ENCODE results near the gene DAO. TPM values are rescaled to one million over a fixed set of nuclear protein-coding genes. Genes with fewer than 3 reads are reported as not detected.

The DAO gene
- total RNA-seq, 3 donors from 2014 or later: not detected

- no peaks in the 10 kb centered on the region for H3K27me3 ChIP-seq
- no peak overlapping the region for H3K4me3 ChIP-seq
- no peak for DNase-seq (ENCODE audit: low spot score in 2 of 2)
- intact Hi-C loops (cut with DNase I; ENCODE audit: low total_unique reads): no loop called here
- TF ChIP-seq POLR2AphosphoS5 (IDR thresholded peaks at IDR 0.05): no peak
- no peak for TF ChIP-seq POLR2A (IDR thresholded peaks at IDR 0.05)
- TF ChIP-seq CTCF (IDR thresholded peaks at IDR 0.05): no peak
- H3K36me3 ChIP-seq: no peaks in the 10 kb centered on the region
- H3K9me3 ChIP-seq: peaks cover 0 to 27% of the 10 kb centered on the region in 2 donors
- H3K27ac ChIP-seq: no peak overlapping the region
- no peaks in the 10 kb centered on the region for H3K4me1 ChIP-seq
Measured at GRCh38 chr12:108918960-108919642, 39.2 kb downstream of the DAO start.

- Histone ChIP-seq H3K27ac (no peak overlapping the region), H3K36me3 (no peaks in the 10 kb centered on the region), H3K9me3 (peaks cover 0 to 32% of the 10 kb centered on the region in 2 donors), H3K4me3 (no peak overlapping the region), H3K27me3 (no peaks in the 10 kb centered on the region), H3K4me1 (no peaks in the 10 kb centered on the region)
- DNase-seq (ENCODE audit: low spot score in 2 of 2): no peak
- intact Hi-C loops (cut with DNase I; ENCODE audit: low total_unique reads): no loop called here
- no peak for TF ChIP-seq CTCF (IDR thresholded peaks at IDR 0.05)
- no peak for TF ChIP-seq POLR2A (IDR thresholded peaks at IDR 0.05)
- no peak for TF ChIP-seq POLR2AphosphoS5 (IDR thresholded peaks at IDR 0.05)
Measured at GRCh38 chr12:108921946-108922345, 42.1 kb downstream of the DAO start.

- Histone ChIP-seq H3K4me3 (no peak overlapping the region), H3K27ac (no peak overlapping the region), H3K9me3 (peaks cover 0 to 35% of the 10 kb centered on the region in 2 donors), H3K36me3 (no peaks in the 10 kb centered on the region), H3K4me1 (no peaks in the 10 kb centered on the region), H3K27me3 (no peaks in the 10 kb centered on the region)
- no peak for DNase-seq (ENCODE audit: low spot score in 2 of 2)
- TF ChIP-seq POLR2AphosphoS5 (IDR thresholded peaks at IDR 0.05) (no peak), CTCF (IDR thresholded peaks at IDR 0.05) (no peak), POLR2A (IDR thresholded peaks at IDR 0.05) (no peak)
- intact Hi-C loops (cut with DNase I; ENCODE audit: low total_unique reads): no loop called here
Measured at GRCh38 chr12:108922918-108923317, 43.0 kb downstream of the DAO start.

GRCh38 chr12:108928695-108929094, 48.8 kb downstream of the DAO start:
- H3K27me3 ChIP-seq: no peaks in the 10 kb centered on the region
- TF ChIP-seq POLR2A (IDR thresholded peaks at IDR 0.05): no peak
- no peak for TF ChIP-seq CTCF (IDR thresholded peaks at IDR 0.05)
- TF ChIP-seq POLR2AphosphoS5 (IDR thresholded peaks at IDR 0.05): no peak
- H3K4me1 ChIP-seq: no peaks in the 10 kb centered on the region

GRCh38 chr12:108930155-108930554, 50.3 kb downstream of the DAO start:
- H3K36me3 ChIP-seq: no peaks in the 10 kb centered on the region
- TF ChIP-seq POLR2A (IDR thresholded peaks at IDR 0.05) (no peak), POLR2AphosphoS5 (IDR thresholded peaks at IDR 0.05) (no peak), CTCF (IDR thresholded peaks at IDR 0.05) (no peak)
- intact Hi-C loops (cut with DNase I; ENCODE audit: low total_unique reads): no loop called here
- H3K4me3 ChIP-seq: no peak overlapping the region
- no peaks in the 10 kb centered on the region for H3K4me1 ChIP-seq
- no peak for DNase-seq (ENCODE audit: low spot score in 2 of 2)
- no peak overlapping the region for H3K27ac ChIP-seq
- no peaks in the 10 kb centered on the region for H3K27me3 ChIP-seq
- H3K9me3 ChIP-seq: peaks cover 0 to 8% of the 10 kb centered on the region in 2 donors

More at GRCh38 chr12:108928695-108929094, 48.8 kb downstream of the DAO start:
- Histone ChIP-seq H3K4me3 (no peak overlapping the region), H3K27ac (no peak overlapping the region), H3K9me3 (peaks cover 0 to 8% of the 10 kb centered on the region in 2 donors), H3K36me3 (no peaks in the 10 kb centered on the region)
- intact Hi-C loops (cut with DNase I; ENCODE audit: low total_unique reads): loop anchor here (5.0 kb wide), 1 partner anchor 896 kb away; no protein-coding TSS in a partner anchor
- DNase-seq (ENCODE audit: low spot score in 2 of 2): no peak

All from breast epithelium (tissue), 4 donors.